HepG2 (cell line): ENCODE results near the gene CTNNA2.

Source experiments
- ATRX ChIP-seq: sonication (generic); formaldehyde crosslinking; IDR thresholded peaks from 2 replicates; pipeline ENCODE4 v1.4.0; 2020; ENCODE audit warnings: missing genetic modification reagents, borderline replicate concordance
- ETV6 ChIP-seq: sonication (generic); formaldehyde crosslinking; conservative IDR thresholded peaks from 2 replicates; pipeline ENCODE4 v1.4.0; 2020; ENCODE audit warnings: missing genetic modification reagents
- GTF2F1 ChIP-seq: fragments of 150-350 bp; IDR thresholded peaks from 2 replicates; pipeline ENCODE4 v1.6.1; 2014; ENCODE audit warnings: low read length
- NFE2L2 ChIP-seq: fragments of 150-350 bp; IDR thresholded peaks from 2 replicates; pipeline ENCODE4 v1.6.1; 2014; ENCODE audit warnings: low read length
- POLR2AphosphoS5 ChIP-seq: IDR thresholded peaks from 2 replicates; pipeline ENCODE4 v1.6.1; 2012; ENCODE audit warnings: low read depth, low read length
- SRSF9 ChIP-seq: fragments of 200-400 bp; formaldehyde crosslinking; IDR thresholded peaks from 2 replicates; pipeline ENCODE4 v1.6.1; 2018; ENCODE audit warnings: borderline replicate concordance, mild to moderate bottlenecking, low read depth, low read length; ENCODE audit not compliant: insufficient read depth, poor library complexity, severe bottlenecking
- TOPORS ChIP-seq: sonication (generic); formaldehyde crosslinking; IDR thresholded peaks from 2 replicates; pipeline ENCODE4 v1.8.0; 2023; ENCODE audit warnings: mild to moderate bottlenecking, missing genetic modification reagents
- ZKSCAN1 ChIP-seq: fragments of 150-350 bp; IDR thresholded peaks from 2 replicates; pipeline ENCODE4 v1.6.1; 2014; ENCODE audit warnings: low read length
- ZSCAN29 ChIP-seq: sonication (generic); formaldehyde crosslinking; conservative IDR thresholded peaks from 2 replicates; pipeline ENCODE4 v1.4.0; 2020; ENCODE audit warnings: mild to moderate bottlenecking, missing genetic modification reagents
- TF ChIP-seq, protein P1 (sequence below): sonication (generic); formaldehyde crosslinking; IDR thresholded peaks from 2 replicates; pipeline ENCODE4 v1.4.0; 2020; ENCODE audit warnings: missing genetic modification reagents
- TF ChIP-seq, protein P2 (sequence below): sonication (generic); formaldehyde crosslinking; IDR thresholded peaks from 2 replicates; pipeline ENCODE4 v1.4.0; 2020; ENCODE audit warnings: missing genetic modification reagents

DNA sequence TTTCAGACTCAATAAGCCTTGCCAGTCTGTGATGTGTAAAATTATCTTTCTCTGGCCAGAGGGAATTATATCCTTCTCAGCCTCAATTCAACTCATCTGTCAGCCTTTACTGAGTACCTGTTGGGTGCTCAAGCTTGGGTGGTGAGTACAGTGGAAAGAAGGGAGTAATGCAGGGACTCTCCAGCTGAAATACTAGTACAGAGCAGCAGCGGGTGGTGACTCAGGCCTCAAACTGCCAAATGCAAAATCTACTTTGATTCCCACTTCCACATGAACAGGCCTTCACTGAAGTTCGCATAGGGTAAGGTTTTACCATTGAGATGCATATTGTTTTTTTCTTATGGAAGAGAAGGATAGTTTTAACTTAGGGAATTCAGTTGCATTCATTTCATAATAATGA lies 464.9 kb downstream of the CTNNA2 start:
- TF ChIP-seq ZSCAN29 (no peak), TOPORS (CRISPR knock-in tag) (no peak), ZKSCAN1 (no peak), POLR2AphosphoS5 (no peak), ETV6 (no peak), SRSF9 (no peak), GTF2F1 (no peak), ATRX (CRISPR knock-in tag) (no peak), NFE2L2 (no peak)
- TF ChIP-seq, protein P1, sequence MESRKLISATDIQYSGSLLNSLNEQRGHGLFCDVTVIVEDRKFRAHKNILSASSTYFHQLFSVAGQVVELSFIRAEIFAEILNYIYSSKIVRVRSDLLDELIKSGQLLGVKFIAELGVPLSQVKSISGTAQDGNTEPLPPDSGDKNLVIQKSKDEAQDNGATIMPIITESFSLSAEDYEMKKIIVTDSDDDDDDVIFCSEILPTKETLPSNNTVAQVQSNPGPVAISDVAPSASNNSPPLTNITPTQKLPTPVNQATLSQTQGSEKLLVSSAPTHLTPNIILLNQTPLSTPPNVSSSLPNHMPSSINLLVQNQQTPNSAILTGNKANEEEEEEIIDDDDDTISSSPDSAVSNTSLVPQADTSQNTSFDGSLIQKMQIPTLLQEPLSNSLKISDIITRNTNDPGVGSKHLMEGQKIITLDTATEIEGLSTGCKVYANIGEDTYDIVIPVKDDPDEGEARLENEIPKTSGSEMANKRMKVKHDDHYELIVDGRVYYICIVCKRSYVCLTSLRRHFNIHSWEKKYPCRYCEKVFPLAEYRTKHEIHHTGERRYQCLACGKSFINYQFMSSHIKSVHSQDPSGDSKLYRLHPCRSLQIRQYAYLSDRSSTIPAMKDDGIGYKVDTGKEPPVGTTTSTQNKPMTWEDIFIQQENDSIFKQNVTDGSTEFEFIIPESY: no peak
- TF ChIP-seq, protein P2, sequence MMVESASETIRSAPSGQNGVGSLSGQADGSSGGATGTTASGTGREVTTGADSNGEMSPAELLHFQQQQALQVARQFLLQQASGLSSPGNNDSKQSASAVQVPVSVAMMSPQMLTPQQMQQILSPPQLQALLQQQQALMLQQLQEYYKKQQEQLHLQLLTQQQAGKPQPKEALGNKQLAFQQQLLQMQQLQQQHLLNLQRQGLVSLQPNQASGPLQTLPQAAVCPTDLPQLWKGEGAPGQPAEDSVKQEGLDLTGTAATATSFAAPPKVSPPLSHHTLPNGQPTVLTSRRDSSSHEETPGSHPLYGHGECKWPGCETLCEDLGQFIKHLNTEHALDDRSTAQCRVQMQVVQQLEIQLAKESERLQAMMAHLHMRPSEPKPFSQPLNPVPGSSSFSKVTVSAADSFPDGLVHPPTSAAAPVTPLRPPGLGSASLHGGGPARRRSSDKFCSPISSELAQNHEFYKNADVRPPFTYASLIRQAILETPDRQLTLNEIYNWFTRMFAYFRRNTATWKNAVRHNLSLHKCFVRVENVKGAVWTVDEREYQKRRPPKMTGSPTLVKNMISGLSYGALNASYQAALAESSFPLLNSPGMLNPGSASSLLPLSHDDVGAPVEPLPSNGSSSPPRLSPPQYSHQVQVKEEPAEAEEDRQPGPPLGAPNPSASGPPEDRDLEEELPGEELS (CRISPR knock-in tag): no peak
